Breast epithelium (tissue), 4 donors: ENCODE results near the gene RANBP2. TPM values are rescaled to one million over a fixed set of nuclear protein-coding genes. Genes with fewer than 3 reads are reported as not detected.

ENCODE experiments used
- DNase-seq, 2 donors: peaks; one replicate each; pipeline ENCODE4 v3.0.0-alpha.2; 2019; ENCODE audit warnings: low spot score in 2 of 2
- H3K27ac ChIP-seq, 2 donors: fragments of 200-600 bp; sonication (generic) in 1 of 2; one replicate each; pipeline ENCODE4 v1.5.1; 2016 to 2019; ENCODE audit warnings: mild to moderate bottlenecking in 1 of 2
- H3K27me3 ChIP-seq, 2 donors: fragments of 200-600 bp; sonication (generic) in 1 of 2; one replicate each; pipeline versions ENCODE4 v1.5.1 to v1.6.0; 2017 to 2019; ENCODE audit warnings: control low read depth in 1 of 2, mild to moderate bottlenecking in 1 of 2
- H3K36me3 ChIP-seq: fragments of 200-600 bp; one replicate; pipeline ENCODE4 v1.5.1; 2019
- H3K4me1 ChIP-seq, 2 donors: fragments of 200-600 bp; sonication (generic); one replicate each; pipeline ENCODE4 v1.5.1; 2016 to 2019; ENCODE audit warnings: control low read depth in 1 of 2
- H3K4me3 ChIP-seq, 3 donors: fragments of 200-600 bp; sonication (generic); 1 replicate in 2 of 3; 2 replicates in 1 of 3; pipeline ENCODE4 v1.5.1; 2016 to 2019; ENCODE audit warnings: mild to moderate bottlenecking in 3 of 3, moderate library complexity in 2 of 3
- H3K9me3 ChIP-seq, 2 donors: fragments of 200-600 bp; sonication (generic) in 1 of 2; one replicate each; pipeline ENCODE4 v1.5.1; 2016 to 2019; ENCODE audit warnings: control low read depth in 1 of 2
- CTCF ChIP-seq, 3 donors: fragments of 450-650 bp; IDR thresholded peaks; one replicate each; pipeline ENCODE4 v1.5.1; 2016 to 2017; ENCODE audit warnings: antibody characterized with exemption in 3 of 3, mild to moderate bottlenecking in 3 of 3, moderate library complexity in 3 of 3
- POLR2A ChIP-seq: fragments of 450-650 bp; IDR thresholded peaks from one replicate; pipeline ENCODE4 v1.6.1; 2016; ENCODE audit warnings: antibody characterized with exemption, mild to moderate bottlenecking, moderate library complexity
- POLR2AphosphoS5 ChIP-seq, 3 donors: sonication (generic); formaldehyde crosslinking; IDR thresholded peaks; one replicate each; pipeline ENCODE4 v1.6.1; 2017; ENCODE audit warnings: antibody characterized with exemption in 3 of 3
- intact Hi-C: fragments of 100-400 bp; cut with DNase I; formaldehyde crosslinking; loops from one replicate; pipeline ENCODE4 v1.15.1; 2023; ENCODE audit warnings: low total_unique reads
- total RNA-seq, 3 donors: library from RNA; depleted of rRNA; stranded (reverse); fragments of >200 nt; gene quantifications; one replicate each; pipeline ENCODE4 v1.1.0, GENCODE V29; 2016

The RANBP2 gene
- total RNA-seq, 3 donors from 2014 or later, result 78.1 to 131 (median 91.1) TPM

DNA sequence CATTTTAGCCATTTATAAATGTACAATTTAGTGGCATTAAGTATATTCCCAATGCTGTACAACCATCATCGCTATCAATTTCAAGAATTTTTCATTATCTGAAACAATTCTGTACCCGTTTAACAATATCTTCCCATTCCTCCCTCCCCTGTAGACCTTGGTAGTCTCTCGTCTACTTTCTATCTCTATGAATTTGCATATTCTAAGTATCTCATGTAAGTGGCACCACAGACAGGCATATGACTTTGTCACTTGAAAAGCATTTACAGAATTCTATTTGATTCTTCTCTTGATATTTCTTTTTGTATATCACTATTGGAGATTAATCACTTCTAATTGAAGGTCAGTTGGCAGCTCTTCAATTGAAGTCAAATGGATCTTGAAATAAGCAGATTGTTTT lies 115.3 kb downstream of the RANBP2 start:
- Histone ChIP-seq H3K27ac (no peak overlapping the region), H3K4me3 (no peak overlapping the region), H3K27me3 (no peaks in the 10 kb centered on the region), H3K9me3 (peaks cover 0 to 7% of the 10 kb centered on the region in 2 donors), H3K4me1 (no peaks in the 10 kb centered on the region), H3K36me3 (no peaks in the 10 kb centered on the region)
- TF ChIP-seq CTCF (IDR thresholded peaks at IDR 0.05) (no peak), POLR2AphosphoS5 (IDR thresholded peaks at IDR 0.05) (no peak), POLR2A (no peak)
- intact Hi-C loops, result no loop called here
- no peak for DNase-seq

DNA sequence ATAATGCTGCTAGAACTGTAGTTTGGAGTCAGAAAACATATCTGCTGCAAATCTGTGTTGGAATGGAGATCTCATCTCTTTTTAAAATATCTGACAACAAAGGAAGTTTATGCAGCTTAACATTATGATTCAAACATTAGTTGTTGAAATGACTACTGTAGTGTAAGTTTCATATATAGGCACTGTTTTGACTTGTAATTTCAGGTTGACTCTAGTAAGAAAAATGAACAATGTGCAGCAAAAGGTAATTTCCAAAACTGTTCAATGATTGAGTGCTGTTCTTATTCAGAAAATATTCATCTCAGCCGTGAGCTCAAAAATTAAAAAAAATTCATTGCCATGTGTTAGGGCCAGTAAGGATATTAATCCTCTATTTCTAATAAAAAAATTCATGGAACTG lies 115.8 kb downstream of the RANBP2 start:
- intact Hi-C loops, result no loop called here
- no peak for DNase-seq
- H3K4me1 ChIP-seq, result no peaks in the 10 kb centered on the region
- TF ChIP-seq CTCF (IDR thresholded peaks at IDR 0.05) (no peak), POLR2A (no peak), POLR2AphosphoS5 (IDR thresholded peaks at IDR 0.05) (no peak)
- no peaks in the 10 kb centered on the region for H3K36me3 ChIP-seq
- no peak overlapping the region for H3K27ac ChIP-seq
- H3K27me3 ChIP-seq, result no peaks in the 10 kb centered on the region
- H3K4me3 ChIP-seq, result no peak overlapping the region
- peaks cover 0 to 7% of the 10 kb centered on the region in 2 donors for H3K9me3 ChIP-seq

Other genes with a start within 250 kb of the RANBP2 start
- gene LIMS1, start 185.0 kb upstream of the RANBP2 start, total RNA-seq, result 100 to 1,000 TPM in 1 of 3 donors, 10 to 100 TPM in 2; 66.5 to 123 (median 93.1) TPM
- 10 to 100 TPM in 1 of 3 donors, 1 to 10 TPM in 2; 2.1 to 13.5 (median 5.2) TPM for gene CCDC138, start 67.3 kb downstream of the RANBP2 start, total RNA-seq